Stimulated activated CD4-positive, alpha-beta T cell treated with anti-CD3 and anti-CD28 coated beads, Interleukin-1b, Interleukin-23, amount 100 ng/mL, for 1 hour (primary cell): ENCODE measurements around the gene RCN2.
"Not testable (repeated sequence)": the region's sequence is repeated elsewhere in the genome, so short reads cannot be mapped to it uniquely, and the experiment has no call there.

Source experiments
- DNase-seq, 2 donors: peaks; one replicate each; pipeline ENCODE4 v3.0.0-alpha.2; 2020; ENCODE audit warnings: low read depth in 2 of 2

RCN2 gene, protein sequence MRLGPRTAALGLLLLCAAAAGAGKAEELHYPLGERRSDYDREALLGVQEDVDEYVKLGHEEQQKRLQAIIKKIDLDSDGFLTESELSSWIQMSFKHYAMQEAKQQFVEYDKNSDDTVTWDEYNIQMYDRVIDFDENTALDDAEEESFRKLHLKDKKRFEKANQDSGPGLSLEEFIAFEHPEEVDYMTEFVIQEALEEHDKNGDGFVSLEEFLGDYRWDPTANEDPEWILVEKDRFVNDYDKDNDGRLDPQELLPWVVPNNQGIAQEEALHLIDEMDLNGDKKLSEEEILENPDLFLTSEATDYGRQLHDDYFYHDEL

DNA sequence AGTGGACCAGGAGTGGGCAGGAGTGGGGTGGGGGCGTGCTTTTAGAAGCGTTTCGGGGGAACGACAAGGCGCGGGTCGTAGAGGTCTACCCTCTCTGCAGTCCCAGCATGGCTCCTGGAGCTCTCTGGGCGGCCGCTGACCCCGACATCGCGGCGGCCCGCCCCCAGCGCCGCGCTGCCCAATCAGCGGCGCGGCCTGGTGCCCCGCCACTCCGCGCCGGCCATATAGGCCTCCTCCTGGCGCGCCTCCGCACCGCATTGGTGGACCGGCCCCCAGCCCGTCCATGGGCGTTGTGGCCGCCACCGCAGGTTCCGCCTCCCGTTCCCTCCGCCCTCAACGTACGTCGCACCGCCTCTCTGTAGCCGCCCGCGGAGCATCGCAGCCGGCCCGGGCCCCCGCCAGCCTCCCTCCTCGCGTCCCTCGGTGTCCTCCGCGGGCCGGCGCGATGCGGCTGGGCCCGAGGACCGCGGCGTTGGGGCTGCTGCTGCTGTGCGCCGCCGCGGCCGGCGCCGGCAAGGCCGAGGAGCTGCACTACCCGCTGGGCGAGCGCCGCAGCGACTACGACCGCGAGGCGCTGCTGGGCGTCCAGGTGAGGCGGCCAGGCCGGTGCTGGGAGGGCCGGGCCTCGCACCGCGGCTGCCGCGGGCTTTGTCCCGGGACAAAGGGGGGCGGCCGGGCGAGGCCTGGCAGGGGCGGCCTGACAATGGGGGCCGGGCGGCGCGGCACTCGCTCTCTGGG is at the start of gene RCN2:
TSS of gene RCN2 (plus strand) at position 353 of the 738 bp plus-strand sequence. CDS start at position 446, 93 bp downstream.
- peak; percentile 79 to 81 for DNase-seq

DNA sequence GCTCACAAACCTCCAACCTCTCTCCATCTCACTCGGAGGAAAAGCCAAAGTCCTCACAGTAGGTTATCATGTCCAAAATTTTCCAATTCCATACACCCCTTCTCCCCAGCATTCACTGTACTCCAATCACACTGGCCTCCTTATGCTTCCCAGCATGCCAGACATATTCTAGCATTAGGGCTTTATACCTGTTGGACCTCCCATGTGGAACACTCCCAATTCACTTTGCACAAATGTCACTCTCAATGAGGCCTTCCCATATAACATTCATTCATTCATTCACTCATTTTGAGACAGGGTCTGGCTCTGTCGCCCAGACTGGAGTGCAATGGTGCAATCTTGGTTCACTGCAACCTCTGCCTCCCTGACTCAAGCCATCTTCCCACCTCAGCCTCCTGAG is 46.3 kb upstream of the RCN2 start:
- no peak for DNase-seq

DNA sequence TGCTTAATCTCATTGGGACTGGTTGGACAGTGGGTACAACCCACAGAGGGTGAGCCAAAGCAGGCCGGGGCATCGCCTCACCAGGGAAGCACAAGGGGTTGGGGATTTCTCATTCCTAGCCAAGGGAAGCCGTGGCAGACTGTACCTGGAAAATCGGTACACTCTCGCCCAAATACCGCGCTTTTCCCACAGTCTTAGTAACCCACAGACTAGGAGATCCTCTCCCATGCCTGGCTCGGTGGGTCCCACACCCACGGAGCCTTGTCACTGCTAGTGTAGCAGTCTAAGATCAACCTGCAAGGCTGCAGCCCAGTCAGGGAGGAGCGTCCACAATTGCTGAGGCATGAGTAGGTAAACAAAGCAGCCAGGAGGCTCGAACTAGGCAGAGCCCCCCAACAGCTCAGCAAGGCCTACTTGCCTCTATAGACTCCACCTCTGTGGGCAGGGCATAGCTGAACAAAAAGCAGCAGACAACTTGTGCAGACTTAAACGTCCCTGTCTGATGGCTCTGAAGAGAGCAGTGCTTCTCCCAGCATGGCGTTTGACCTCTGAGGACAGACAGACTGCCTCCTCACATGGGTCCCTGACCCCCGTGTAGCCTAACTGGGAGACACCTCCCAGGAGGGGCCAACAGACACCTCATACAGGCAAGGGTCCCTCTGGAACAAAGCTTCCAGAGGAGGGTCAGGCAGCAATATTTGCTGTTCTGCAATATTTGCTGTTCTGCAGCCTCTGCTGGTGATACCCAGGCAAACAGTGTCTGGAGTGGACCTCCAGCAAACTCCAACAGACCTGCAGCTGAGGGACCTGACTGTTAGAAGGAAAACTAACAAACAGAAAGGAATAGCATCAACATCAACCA is 44.0 kb upstream of the RCN2 start:
- DNase-seq, result not testable (repeated sequence)

DNA sequence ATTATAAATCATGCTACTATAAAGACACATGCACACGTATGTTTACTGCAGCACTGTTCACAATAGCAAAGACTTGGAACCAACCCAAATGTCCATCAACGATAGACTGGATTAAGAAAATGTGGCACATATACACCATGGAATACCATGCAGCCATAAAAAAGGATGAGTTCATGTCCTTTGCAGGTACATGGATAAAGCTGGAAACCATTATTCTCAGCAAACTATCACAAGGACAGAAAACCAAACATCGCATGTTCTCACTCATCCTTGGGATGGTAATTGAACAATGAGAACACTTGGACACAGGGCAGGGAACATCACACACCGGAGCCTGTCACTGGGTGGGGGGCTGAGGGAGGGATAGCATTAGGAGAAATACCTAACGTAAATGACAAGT is 38.7 kb upstream of the RCN2 start:
- DNase-seq, result not testable (repeated sequence)

DNA sequence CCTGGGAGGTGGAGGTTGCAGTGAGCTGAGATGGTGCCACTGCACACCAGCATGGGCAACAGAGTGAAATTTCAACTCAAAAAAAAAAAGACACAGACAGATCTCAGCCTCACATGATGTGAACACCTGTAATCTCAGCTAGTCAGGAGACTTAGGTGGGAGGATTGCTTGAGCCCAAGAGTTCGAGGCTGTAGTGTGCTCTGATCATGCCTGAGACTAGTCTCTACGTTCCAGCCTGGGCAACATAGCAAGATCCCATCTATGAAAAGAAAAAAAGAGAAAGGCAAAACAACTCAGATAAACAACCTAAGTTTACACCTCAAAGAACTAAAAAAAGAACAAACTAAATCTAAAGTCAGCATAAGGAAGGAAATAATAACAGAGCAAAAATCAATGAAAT is 37.4 kb upstream of the RCN2 start:
- DNase-seq, result no peak

DNA sequence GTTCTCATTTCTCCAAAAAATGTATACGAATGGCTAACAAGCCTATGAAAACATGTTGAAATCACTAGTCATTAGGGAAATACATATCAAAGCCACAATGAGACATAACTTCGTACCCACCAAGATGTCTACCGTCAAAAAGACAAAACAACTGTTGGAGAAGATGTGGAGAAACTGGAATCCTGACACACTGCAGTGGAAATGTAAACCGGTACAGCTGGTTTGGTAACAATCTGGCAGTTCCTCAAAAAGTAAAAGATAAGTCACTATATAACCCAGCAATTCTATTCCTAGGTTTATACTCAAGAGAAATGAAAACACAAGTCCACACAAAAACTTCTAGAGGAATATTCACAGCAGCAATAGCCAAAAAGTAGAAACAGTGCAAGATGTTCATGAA is 33.4 kb upstream of the RCN2 start:
- no peak for DNase-seq

DNA sequence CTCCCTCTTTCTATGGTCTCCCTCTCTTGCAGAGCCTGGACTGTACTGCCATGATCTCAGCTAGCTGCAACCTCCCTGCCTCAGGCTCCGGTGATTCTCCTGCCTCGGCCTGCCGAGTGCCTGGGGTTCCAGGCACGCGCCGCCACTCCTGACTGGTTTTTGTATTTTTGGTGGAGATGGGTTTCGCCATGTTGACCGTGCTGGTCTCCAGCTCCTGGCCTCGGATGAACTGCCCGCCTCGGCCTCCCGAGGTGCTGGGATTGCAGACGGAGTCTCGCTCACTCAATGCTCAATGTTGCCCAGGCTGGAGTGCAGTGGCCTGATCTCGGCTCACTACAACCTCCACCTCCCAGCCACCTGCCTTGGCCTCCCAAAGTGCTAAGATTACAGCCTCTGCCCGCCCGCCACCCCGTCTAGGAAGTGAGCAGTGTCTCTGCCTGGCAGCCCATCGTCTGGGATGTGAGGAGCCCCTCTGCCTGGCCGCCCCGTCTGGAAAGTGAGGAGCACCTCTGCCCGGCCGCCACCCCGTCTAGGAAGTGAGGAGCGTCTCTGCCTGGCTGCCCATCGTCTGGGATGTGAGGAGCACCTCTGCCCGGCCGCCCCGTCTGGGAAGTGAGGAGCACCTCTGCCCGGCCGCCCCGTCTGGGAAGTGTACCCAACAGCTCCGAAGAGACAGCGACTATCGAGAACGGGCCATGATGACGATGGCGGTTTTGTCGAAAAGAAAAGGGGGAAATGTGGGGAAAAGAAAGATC is 32.2 kb upstream of the RCN2 start:
- not testable (repeated sequence) for DNase-seq

DNA sequence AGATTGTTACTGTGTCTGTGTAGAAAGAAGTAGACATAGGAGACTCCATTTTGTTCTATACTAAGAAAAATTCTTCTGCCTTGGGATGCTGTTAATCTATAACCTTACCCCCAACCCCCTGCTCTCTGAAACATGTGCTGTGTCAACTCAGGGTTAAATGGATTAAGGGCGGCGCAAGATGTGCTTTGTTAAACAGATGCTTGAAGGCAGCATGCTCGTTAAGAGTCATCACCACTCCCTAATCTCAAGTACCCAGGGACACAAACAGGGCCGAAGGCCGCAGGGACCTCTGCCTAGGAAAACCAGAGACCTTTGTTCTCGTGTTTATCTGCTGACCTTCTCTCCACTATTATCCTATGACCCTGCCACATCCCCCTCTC is 31.6 kb upstream of the RCN2 start:
- not testable (repeated sequence) for DNase-seq

DNA sequence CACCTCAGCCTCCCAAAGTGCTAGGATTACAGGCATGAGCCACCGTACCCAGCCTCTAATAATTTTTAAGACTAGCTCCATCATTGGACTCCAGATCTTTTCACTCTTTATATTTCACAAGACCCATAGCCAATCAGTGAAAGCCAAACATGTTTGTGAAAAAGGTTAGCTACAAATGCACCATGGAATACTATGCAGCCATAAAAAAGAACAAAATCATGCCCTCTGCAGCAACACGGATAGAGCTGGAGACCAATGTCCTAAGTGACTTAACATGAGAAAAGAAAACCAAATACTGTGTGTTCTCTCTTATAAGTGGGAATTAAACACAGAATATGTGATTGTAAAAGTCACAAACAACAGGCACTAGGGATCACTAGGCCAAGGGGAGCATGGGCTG is 29.6 kb upstream of the RCN2 start:
- DNase-seq, result no peak

DNA sequence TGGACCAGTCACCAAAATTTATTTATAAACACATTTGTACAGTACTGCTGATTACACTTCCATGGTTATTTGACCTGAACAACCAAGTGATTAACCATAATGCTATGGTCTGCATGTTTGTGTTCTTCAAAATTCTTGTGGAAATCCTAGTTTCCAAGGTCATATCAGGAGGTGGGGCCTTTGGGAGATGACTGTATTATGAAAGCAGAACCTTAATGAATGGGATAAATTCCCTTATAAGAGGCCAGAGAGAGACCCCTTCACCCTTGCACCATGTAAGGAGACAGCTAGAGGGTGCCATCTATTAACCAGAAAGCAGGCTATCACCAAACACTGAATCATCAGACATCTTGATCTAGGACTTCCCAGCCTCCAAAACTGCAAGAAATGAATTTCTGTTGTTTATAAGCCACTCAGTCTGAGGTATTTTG is 28.3 kb upstream of the RCN2 start:
- no peak for DNase-seq

DNA sequence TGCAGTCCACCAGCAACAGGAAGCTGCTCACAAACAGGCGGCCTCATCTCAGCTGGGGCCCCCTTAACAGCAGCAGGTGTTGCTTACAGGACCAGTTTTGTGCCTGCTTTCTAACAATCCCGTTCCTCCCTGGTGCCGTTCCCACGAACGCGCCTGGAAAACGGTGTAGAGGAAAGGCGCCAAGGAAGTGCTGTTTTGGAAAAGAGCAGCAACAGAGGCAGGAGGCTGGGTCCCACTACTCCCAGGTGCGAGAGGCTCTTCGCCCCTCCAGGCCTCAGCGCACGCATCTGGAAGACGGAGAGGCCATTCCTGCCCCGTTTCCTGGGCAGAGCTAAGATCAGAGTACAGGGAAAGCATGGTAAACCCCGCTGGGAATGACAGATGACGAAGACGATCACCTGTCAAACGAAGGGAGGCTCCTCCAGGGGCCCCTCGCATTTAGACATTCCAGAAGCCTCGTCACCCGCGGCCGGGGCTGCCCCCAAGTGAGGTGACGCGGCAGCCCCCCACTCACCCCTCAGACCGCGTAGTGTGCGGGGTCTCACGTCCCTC is 27.0 kb upstream of the RCN2 start:
- peak in 1 of 2 donors; percentile 9 for DNase-seq

DNA sequence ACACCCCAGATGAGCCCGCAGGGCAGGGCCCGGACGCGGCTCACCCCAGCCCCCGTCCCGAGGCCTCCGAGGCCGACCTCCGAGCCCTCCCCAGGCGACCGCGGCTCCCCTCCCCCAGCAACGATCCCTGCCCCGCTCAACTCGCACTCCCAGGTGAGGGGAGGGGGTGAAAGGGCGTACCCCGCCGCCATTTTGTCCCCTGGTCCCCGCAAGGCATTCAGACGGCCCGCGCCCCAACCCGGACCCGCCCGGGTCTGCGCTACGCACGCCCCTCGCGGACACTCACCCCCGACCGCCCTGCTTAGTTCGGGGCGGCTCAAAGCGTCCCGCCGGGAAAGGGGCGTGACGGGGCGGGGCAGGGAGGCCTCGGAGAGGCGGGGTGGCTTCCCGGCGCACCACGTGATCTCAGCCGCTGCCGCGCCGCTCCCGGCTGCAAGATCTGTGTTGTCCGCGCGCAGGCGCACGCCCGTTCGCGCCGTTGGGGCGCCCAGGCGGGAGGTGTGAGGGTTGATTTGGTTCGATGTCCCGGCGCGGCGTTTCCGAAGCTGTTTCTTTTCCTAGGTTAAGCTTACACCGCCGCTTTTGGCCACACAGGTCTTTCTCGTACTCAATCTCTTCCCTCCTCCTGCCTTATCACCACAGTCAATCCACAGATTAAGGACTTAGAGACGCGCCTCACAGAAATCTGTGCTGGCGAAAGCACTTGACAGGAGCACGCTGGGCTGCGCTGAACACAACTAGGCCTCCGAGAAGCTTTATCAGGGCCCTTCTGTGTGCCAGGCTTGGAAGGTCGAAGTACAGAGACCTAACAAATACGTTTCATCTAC is 26.3 kb upstream of the RCN2 start, which contains the start of gene SCAPER:
TSS of gene SCAPER (minus strand) at position 328 of the 827 bp plus-strand sequence. CDS start 21,523 bp downstream, outside the sequence.
- DNase-seq, result peak; percentile 78 to 82

DNA sequence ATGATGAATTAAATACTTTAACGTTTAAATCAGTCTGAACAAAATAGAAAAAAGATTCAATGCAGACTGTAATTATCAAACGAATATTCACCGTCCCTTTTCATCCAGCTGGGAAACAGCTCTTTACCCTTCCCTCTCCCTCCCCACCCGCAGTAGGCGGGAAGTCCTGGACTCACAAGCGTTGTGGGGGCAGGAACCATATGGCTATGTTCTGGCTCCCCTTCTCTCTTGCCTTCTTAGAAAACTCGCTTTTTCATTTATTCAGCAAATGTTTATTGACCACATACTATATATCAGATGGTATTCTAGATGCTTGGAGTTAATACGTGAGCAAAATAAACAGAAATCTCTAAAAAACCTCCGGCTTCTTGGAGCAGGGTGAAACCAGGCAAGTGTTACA is 25.7 kb upstream of the RCN2 start:
- DNase-seq, result no peak

DNA sequence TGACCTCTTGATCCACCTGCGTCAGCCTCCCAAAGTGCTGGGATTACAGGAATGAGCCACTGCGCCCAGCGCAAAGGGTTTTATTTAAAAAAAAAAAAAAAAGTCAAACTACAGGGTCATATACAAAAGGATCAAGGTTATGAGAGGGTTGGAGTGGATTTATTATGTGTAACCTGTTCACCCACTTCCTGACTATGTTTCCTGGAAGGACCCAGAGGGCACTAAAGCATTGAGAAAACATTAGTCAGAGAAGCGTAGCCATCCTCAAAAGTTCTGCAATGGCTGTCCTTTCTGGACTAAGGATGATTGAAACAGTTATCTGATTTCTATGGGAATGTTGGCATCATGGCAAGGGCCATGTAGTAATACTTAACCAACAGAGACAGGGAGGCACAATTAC is 19.1 kb upstream of the RCN2 start:
- no peak for DNase-seq

DNA sequence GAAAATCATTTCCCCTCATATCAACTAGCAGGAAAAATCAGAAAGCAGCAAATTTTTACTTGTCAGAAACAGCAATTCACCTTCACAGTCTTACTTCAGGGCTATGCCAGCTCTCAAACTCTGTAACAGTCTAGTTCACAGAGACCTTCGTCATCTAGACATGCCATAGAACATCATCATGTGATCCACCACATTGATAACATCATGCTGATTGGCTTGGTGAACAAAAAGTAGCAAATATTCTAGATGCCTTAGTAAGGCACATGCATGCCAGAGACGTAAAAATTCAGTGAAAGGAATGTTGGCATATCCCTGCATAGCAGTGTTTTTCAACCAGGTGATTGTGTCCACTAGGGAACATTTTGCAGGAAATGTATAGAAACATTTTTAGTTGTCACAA is 17.8 kb upstream of the RCN2 start:
- DNase-seq, result no peak

DNA sequence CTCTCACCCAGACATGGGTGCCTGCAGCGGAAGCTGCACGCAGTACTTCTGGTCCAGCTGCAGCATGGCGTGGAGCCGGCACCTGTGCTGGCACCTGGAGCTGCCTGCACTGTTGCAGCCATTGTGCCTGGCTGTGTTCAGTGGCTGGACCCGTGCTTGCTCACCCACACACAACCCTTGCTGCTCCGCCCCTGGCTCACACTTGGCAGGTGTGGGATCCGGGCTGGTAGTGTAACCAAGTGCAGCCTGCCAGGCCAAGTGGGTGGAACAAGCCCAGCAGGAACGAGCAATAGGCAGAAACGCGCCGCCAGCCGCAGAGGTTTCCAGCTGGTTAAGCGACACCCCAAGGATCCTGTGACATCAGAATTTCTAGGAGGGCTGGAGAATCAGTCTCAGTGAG is 15.2 kb upstream of the RCN2 start:
- no peak for DNase-seq

DNA sequence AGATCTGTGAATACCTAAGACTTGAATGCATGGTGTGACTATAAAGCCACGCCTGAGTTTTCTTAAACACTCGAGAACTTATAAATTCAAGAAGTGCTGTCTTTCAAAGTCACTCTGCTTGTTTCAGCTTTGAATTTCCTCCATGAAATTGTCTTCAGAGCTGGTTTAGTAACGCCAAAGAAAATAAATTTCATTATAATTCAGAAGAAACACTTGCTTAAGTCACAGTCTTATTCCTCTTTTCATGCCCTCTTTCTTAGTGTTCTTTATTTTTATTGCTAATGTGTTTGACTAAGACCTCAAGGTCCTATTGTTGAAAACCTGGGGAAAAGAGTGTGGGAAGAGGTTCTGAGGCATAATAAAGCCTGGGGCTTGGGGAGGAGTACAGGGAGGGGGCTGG is 3.3 kb upstream of the RCN2 start:
- DNase-seq, result no peak

DNA sequence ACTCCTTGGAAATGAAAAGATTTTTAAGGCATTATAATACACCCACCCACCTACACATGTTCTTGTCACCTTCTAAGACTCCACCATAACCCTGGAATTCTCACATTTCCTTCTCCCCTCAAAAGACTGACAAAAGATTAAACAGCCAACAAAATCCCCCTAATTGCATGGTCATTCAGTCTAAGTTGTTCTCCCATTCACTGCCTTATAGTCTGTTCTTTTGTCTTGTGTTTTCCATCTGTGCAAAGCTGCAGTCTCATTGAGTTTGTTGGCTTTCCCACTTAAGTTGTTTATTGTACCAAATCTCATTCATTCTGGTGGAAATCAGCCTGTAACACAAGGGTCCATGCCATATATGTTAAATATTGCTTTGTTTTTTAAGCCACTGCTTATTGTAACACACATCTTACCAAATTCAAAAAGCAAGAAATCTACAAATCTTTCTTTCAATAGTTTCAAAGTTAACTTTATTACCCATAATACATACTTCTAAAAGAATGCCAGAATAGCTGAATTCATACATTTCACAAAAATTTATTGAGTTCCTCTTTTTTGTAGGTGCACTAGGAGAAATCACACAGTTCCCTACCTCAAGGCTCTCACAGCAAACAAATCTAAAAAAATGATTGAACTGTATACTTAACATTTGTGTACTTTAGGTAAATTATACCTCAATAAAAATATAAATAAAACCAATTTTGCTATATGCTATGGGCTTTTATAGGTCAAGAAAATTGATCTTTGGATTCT is 2.4 kb upstream of the RCN2 start:
- no peak for DNase-seq

DNA sequence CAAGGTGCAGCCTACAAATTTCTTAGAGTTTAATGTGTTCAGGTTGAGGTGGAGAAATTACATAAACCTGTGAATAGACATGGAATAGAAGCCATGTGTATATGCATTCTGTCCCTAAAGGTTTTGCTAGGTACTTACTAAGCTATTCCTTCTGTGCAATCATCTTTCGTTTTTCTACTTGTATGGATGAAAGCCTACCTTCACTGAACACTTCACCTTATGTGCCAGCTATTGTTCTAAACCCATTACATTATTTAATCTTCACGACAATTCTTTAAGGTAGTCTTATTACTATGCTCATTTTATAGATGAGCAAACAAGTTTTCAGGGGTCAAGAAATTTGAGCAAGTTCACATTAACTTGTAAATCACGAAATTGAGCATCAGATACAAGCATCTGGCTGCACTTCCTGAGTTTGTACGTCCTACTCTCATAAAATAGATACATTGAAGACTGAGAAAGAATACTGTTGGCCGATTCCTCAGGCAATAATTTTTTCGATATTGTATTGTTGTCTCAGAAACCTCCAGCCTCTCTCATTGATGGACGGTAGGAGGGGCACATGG is 635 bp upstream of the RCN2 start:
- DNase-seq, result no peak
